Neural progenitor cell (in vitro differentiated cells): Measurements from ENCODE around the gene CLCN2. TPM values are rescaled to one million over a fixed set of nuclear protein-coding genes. Genes with fewer than 3 reads are reported as not detected.

Experiments
- DNase-seq: peaks from one replicate; pipeline ENCODE4 v3.0.0-alpha.2; 2016; ENCODE audit warnings: low spot score
- H2AFZ ChIP-seq: fragments of 200-600 bp; sonication (generic); replicated peaks from 2 replicates; pipeline ENCODE4 v1.6.1; 2016; ENCODE audit warnings: antibody characterized with exemption
- H3F3A ChIP-seq: fragments of 200-600 bp; sonication (generic); 2 replicates; pipeline ENCODE4 v1.6.1; 2016; ENCODE audit warnings: antibody characterized with exemption, low read depth
- H3K27ac ChIP-seq: fragments of 200-600 bp; sonication (generic); 2 replicates; pipeline ENCODE4 v1.5.1; 2016; ENCODE audit warnings: mild to moderate bottlenecking
- H3K27me3 ChIP-seq: fragments of 200-600 bp; sonication (generic); 2 replicates; pipeline ENCODE4 v1.6.1; 2016; ENCODE audit warnings: mild to moderate bottlenecking, moderate library complexity
- H3K36me3 ChIP-seq: fragments of 200-600 bp; sonication (generic); 2 replicates; pipeline ENCODE4 v1.5.1; 2016
- H3K4me1 ChIP-seq: fragments of 200-600 bp; sonication (generic); 2 replicates; pipeline ENCODE4 v1.6.1; 2016; ENCODE audit warnings: mixed run types
- H3K4me2 ChIP-seq: fragments of 200-600 bp; sonication (generic); 2 replicates; pipeline ENCODE4 v1.6.1; 2016
- H3K4me3 ChIP-seq: fragments of 200-600 bp; sonication (generic); 2 replicates; pipeline ENCODE4 v1.5.1; 2016
- H3K79me2 ChIP-seq: fragments of 200-600 bp; sonication (generic); 2 replicates; pipeline ENCODE4 v1.6.1; 2016; ENCODE audit warnings: low read depth
- H3K9ac ChIP-seq: fragments of 200-600 bp; sonication (generic); 2 replicates; pipeline ENCODE4 v1.6.1; 2016
- H3K9me3 ChIP-seq: fragments of 200-600 bp; sonication (generic); 2 replicates; pipeline ENCODE4 v1.5.1; 2016; ENCODE audit warnings: low read depth
- H4K20me1 ChIP-seq: fragments of 200-600 bp; sonication (generic); 2 replicates; pipeline ENCODE4 v1.6.1; 2016; ENCODE audit warnings: low read depth
- H3K27ac Mint-ChIP-seq: 3 replicates; pipeline ENCODE4 v1.8.0; 2021; ENCODE audit warnings: mixed read lengths
- H3K27me3 Mint-ChIP-seq: 2 replicates; pipeline ENCODE4 v1.8.0; 2022; ENCODE audit warnings: low read depth, mild to moderate bottlenecking, inconsistent platforms, moderate library complexity, mixed read lengths; ENCODE audit not compliant: insufficient read depth
- H3K36me3 Mint-ChIP-seq: 3 replicates; pipeline ENCODE4 v1.8.0; 2021; ENCODE audit warnings: mixed read lengths
- H3K4me1 Mint-ChIP-seq: 3 replicates; pipeline ENCODE4 v1.8.0; 2021; ENCODE audit warnings: mixed read lengths
- H3K4me3 Mint-ChIP-seq: 3 replicates; pipeline ENCODE4 v1.8.0; 2021; ENCODE audit warnings: mild to moderate bottlenecking, moderate library complexity, mixed read lengths
- H3K9me3 Mint-ChIP-seq: 3 replicates; pipeline ENCODE4 v1.8.0; 2020; ENCODE audit warnings: mixed read lengths
- EZH2 ChIP-seq: fragments of 200-600 bp; sonication (generic); IDR thresholded peaks from 2 replicates; pipeline ENCODE4 v1.6.1; 2017; ENCODE audit warnings: antibody characterized with exemption, mild to moderate bottlenecking, moderate library complexity
- EZH2phosphoT487 ChIP-seq: fragments of 200-600 bp; sonication (generic); IDR thresholded peaks from 2 replicates; pipeline ENCODE4 v1.6.1; 2017; ENCODE audit warnings: antibody characterized with exemption
- total RNA-seq: library from RNA; depleted of rRNA; stranded (reverse); fragments of >200 nt; gene quantifications from 2 replicates; pipeline ENCODE4 v1.2.3, GENCODE V29; 2015; ENCODE audit warnings: low replicate concordance
- TF ChIP-seq, protein P1 (sequence below): fragments of 200-600 bp; sonication (generic); IDR thresholded peaks from 2 replicates; pipeline ENCODE4 v1.5.1; 2017; ENCODE audit warnings: antibody characterized with exemption, mild to moderate bottlenecking

Gene CLCN2
- total RNA-seq, 1 donor from 2014 or later: 16.5 TPM

DNA sequence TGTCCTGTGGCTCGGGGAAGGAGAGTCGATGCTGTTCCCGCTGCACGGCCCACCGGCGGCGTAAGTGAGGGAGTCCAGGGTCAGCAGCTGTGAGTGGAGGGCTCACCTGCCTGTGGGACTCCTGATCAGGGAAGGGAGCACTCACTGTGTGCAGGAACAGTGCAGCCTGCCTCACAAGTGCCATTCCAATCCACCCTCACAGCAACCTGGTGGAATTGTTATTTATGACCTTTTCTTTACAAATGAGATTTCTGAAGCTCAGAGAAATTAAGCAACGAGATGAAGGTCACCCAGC, 27.5 kb upstream of the CLCN2 start:
- peaks cover 3% of the 10 kb centered on the region for H3K9me3 Mint-ChIP-seq
- no peak overlapping the region for H3K9ac ChIP-seq
- H4K20me1 ChIP-seq: no peaks in the 10 kb centered on the region
- H3K4me1 ChIP-seq: no peaks in the 10 kb centered on the region
- peaks cover 28% of the 10 kb centered on the region for H3K27me3 Mint-ChIP-seq
- H3K36me3 Mint-ChIP-seq: no peaks in the 10 kb centered on the region
- H3K27me3 ChIP-seq: no peaks in the 10 kb centered on the region
- TF ChIP-seq, protein P1, sequence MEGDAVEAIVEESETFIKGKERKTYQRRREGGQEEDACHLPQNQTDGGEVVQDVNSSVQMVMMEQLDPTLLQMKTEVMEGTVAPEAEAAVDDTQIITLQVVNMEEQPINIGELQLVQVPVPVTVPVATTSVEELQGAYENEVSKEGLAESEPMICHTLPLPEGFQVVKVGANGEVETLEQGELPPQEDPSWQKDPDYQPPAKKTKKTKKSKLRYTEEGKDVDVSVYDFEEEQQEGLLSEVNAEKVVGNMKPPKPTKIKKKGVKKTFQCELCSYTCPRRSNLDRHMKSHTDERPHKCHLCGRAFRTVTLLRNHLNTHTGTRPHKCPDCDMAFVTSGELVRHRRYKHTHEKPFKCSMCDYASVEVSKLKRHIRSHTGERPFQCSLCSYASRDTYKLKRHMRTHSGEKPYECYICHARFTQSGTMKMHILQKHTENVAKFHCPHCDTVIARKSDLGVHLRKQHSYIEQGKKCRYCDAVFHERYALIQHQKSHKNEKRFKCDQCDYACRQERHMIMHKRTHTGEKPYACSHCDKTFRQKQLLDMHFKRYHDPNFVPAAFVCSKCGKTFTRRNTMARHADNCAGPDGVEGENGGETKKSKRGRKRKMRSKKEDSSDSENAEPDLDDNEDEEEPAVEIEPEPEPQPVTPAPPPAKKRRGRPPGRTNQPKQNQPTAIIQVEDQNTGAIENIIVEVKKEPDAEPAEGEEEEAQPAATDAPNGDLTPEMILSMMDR: no peak
- no peak for TF ChIP-seq EZH2phosphoT487
- TF ChIP-seq EZH2: no peak
- H3K36me3 ChIP-seq: no peaks in the 10 kb centered on the region
- H3K79me2 ChIP-seq: no peaks in the 10 kb centered on the region
- no peak overlapping the region for H3K4me3 Mint-ChIP-seq
- no peak overlapping the region for H3K27ac Mint-ChIP-seq
- no peak for DNase-seq
- no peak overlapping the region for H3K4me2 ChIP-seq
- peaks cover 2% of the 10 kb centered on the region for H3K4me1 Mint-ChIP-seq
- H3F3A ChIP-seq: no peaks in the 10 kb centered on the region
- H3K9me3 ChIP-seq: no peaks in the 10 kb centered on the region
- H3K27ac ChIP-seq: no peak overlapping the region
- H3K4me3 ChIP-seq: no peak overlapping the region
- H2AFZ ChIP-seq: no peak overlapping the region

DNA sequence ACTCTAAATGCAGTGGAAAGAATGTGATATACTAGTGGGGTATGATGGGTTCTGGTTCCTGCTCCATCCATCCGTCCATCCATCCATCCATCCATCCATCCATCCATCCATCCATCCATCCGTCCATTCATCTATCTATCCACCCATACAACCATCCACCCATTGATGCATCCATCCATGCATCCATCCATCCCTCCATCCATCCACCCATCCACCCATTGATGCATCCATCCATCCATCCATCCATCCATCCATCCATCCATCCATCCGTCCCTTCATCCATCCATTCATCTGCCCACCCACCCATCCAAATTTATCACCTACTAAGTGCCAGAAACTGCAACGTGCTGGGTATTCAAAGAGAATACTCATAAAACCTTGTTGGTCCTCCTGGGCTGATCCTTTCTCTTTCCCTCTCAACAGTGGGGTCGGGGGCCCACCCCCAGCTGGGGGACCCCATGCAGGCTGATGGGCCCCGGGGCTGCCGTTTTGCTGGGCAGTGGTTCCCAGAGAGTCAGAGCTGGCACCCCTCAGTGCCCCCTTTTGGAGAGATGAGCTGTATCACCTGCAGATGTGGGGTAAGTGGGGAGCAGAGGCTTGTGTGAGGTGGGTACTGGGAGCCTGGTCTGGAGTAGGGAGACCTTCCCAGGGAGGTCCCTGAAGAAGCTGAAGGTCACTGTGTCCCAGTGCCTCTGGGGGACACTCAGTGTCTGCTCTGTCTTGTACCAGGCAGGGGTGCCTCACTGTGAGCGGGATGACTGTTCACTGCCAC, 26.9 kb upstream of the CLCN2 start:
- Histone ChIP-seq H3K9ac (no peak overlapping the region), H3K4me2 (no peak overlapping the region), H3K9me3 (no peaks in the 10 kb centered on the region), H3K4me1 (no peaks in the 10 kb centered on the region), H3K79me2 (no peaks in the 10 kb centered on the region), H3K27ac (no peak overlapping the region), H2AFZ (no peak overlapping the region), H3K36me3 (no peaks in the 10 kb centered on the region), H4K20me1 (no peaks in the 10 kb centered on the region), H3F3A (no peaks in the 10 kb centered on the region), H3K27me3 (peaks cover under 1% of the 10 kb centered on the region), H3K4me3 (no peak overlapping the region)
- peak overlapping the region; percentile 44 for H3K27ac Mint-ChIP-seq
- peaks cover 2% of the 10 kb centered on the region for H3K4me1 Mint-ChIP-seq
- H3K27me3 Mint-ChIP-seq: peaks cover 28% of the 10 kb centered on the region
- no peaks in the 10 kb centered on the region for H3K36me3 Mint-ChIP-seq
- H3K9me3 Mint-ChIP-seq: peaks cover 3% of the 10 kb centered on the region
- no peak for TF ChIP-seq EZH2phosphoT487
- TF ChIP-seq, protein P1: no peak
- no peak for TF ChIP-seq EZH2
- peak overlapping the region; percentile 9 for H3K4me3 Mint-ChIP-seq
- DNase-seq: no peak

DNA sequence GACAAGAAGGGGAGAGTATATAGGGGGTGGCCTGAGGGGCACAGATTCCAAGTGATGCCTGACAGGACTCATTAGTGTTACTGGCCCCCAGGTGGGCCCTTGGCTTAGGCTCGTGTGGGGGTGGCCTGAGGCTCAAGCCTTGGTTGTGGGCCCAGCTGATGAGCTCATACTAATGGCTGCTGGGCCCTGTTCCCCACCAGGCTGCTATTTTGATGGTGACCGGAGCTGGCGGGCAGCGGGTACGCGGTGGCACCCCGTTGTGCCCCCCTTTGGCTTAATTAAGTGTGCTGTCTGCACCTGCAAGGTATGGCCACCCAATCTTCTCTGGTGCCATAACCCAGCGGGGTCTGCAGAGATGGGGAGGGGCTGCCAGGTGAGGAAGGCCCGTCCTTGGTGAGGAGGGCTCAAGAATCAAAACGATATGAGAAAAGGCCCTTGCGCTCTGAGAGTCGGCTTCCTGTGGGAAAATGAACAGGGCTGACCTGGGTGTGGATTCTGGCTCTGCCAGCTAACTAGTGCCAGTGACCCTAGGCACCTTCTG, 25.8 kb upstream of the CLCN2 start:
- no peak overlapping the region for H3K27ac ChIP-seq
- Mint-ChIP-seq H3K4me3 (no peak overlapping the region), H3K27ac (peak overlapping the region; percentile 25), H3K27me3 (peaks cover 33% of the 10 kb centered on the region), H3K4me1 (peaks cover 2% of the 10 kb centered on the region), H3K36me3 (no peaks in the 10 kb centered on the region), H3K9me3 (peaks cover 3% of the 10 kb centered on the region)
- no peaks in the 10 kb centered on the region for H3K4me1 ChIP-seq
- TF ChIP-seq EZH2phosphoT487 (no peak), EZH2 (no peak)
- TF ChIP-seq, protein P1: no peak
- H3K4me3 ChIP-seq: no peak overlapping the region
- no peak overlapping the region for H3K4me2 ChIP-seq
- no peaks in the 10 kb centered on the region for H3K36me3 ChIP-seq
- H3K79me2 ChIP-seq: no peaks in the 10 kb centered on the region
- DNase-seq: no peak
- no peak overlapping the region for H2AFZ ChIP-seq
- H3F3A ChIP-seq: peaks cover 4% of the 10 kb centered on the region
- H4K20me1 ChIP-seq: no peaks in the 10 kb centered on the region
- peaks cover 12% of the 10 kb centered on the region for H3K27me3 ChIP-seq
- no peaks in the 10 kb centered on the region for H3K9me3 ChIP-seq
- H3K9ac ChIP-seq: no peak overlapping the region
